ENCODE data around the gene ATP1B4. TPM values are rescaled to one million over a fixed set of nuclear protein-coding genes. Genes with fewer than 3 reads are reported as not detected.

ATP1B4 gene
- total and polyA plus RNA-seq, 10 donors: not detected

GRCh38 chrX:120419463-120419862, 57.6 kb downstream of the ATP1B4 start:
- Histone ChIP-seq H3K27me3 (replicated peaks in 1 of 7) (no peaks in the 10 kb centered on the region), H3K4me3 (no peak overlapping the region), H3K4me1 (peaks cover 0 to 3% (median 0%) of the 10 kb centered on the region in 6 donors), H3K9me3 (no peaks in the 10 kb centered on the region), H3K36me3 (no peaks in the 10 kb centered on the region), H3K27ac (peak overlapping the region in 4 of 8 donors; percentile 51 to 77 (median 58))
- 18 to 42% (median 25%) methylated on average over 2 of the region's 2 CpGs; no CpG with 5 or more reads in 1 of the 5 donors for WGBS, 5 donors
- DNase-seq: peak; percentile 77
- TF ChIP-seq, protein P1, sequence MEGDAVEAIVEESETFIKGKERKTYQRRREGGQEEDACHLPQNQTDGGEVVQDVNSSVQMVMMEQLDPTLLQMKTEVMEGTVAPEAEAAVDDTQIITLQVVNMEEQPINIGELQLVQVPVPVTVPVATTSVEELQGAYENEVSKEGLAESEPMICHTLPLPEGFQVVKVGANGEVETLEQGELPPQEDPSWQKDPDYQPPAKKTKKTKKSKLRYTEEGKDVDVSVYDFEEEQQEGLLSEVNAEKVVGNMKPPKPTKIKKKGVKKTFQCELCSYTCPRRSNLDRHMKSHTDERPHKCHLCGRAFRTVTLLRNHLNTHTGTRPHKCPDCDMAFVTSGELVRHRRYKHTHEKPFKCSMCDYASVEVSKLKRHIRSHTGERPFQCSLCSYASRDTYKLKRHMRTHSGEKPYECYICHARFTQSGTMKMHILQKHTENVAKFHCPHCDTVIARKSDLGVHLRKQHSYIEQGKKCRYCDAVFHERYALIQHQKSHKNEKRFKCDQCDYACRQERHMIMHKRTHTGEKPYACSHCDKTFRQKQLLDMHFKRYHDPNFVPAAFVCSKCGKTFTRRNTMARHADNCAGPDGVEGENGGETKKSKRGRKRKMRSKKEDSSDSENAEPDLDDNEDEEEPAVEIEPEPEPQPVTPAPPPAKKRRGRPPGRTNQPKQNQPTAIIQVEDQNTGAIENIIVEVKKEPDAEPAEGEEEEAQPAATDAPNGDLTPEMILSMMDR (IDR thresholded peaks at IDR 0.05 in 8 of 11, conservative IDR thresholded peaks at IDR 0.05 in 3 of 11): no peak
- intact Hi-C loops (cut with DNase I; ENCODE audit: low total_unique reads): no loop called here

DNA sequence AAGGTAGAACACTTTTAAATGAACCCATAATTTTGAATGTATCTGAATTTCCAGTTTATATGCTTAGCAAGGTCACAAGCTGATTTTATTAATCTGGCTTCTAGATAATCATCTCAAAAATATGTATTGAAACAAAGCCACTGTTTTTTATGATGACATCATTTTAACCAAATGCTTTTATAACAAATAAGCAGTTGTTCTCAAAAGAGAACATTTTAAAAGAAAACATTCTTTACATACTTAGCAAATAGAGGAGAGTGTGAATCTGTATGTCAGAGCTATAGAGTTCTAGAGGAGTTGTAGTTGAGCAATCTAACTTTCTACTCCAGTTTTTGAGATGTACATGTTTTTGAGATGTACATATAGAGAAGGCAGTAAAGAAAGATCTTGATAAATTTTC, 64.7 kb downstream of the ATP1B4 start:
- no peaks in the 10 kb centered on the region for H3K27me3 ChIP-seq (replicated peaks in 1 of 7)
- H3K27ac ChIP-seq: no peak overlapping the region
- H3K36me3 ChIP-seq: no peaks in the 10 kb centered on the region
- TF ChIP-seq POLR2AphosphoS5 (IDR thresholded peaks at IDR 0.05): no peak
- TF ChIP-seq POLR2A (IDR thresholded peaks at IDR 0.05): no peak
- TF ChIP-seq, protein P1 (IDR thresholded peaks at IDR 0.05 in 8 of 11, conservative IDR thresholded peaks at IDR 0.05 in 3 of 11): no peak
- intact Hi-C loops (cut with DNase I; ENCODE audit: low total_unique reads): no loop called here
- DNase-seq: no peak
- no peaks in the 10 kb centered on the region for H3K9me3 ChIP-seq
- no peak overlapping the region for H3K4me3 ChIP-seq
- peaks cover 0 to 3% (median 0%) of the 10 kb centered on the region in 6 donors for H3K4me1 ChIP-seq

- Histone ChIP-seq H3K36me3 (no peaks in the 10 kb centered on the region), H3K27me3 (replicated peaks in 1 of 7) (no peaks in the 10 kb centered on the region), H3K27ac (no peak overlapping the region), H3K9me3 (no peaks in the 10 kb centered on the region), H3K4me1 (peaks cover 0 to 3% (median 0%) of the 10 kb centered on the region in 6 donors), H3K4me3 (no peak overlapping the region)
- TF ChIP-seq, protein P1 (IDR thresholded peaks at IDR 0.05 in 8 of 11, conservative IDR thresholded peaks at IDR 0.05 in 3 of 11): no peak
- no peak for TF ChIP-seq POLR2A (IDR thresholded peaks at IDR 0.05)
- no peak for TF ChIP-seq POLR2AphosphoS5 (IDR thresholded peaks at IDR 0.05)
- intact Hi-C loops (cut with DNase I; ENCODE audit: low total_unique reads): no loop called here
- WGBS, 5 donors: 17 to 31% (median 22%) methylated on average over 2 of the region's 2 CpGs
- no peak for DNase-seq
Observed at GRCh38 chrX:120428309-120428708, 66.4 kb downstream of the ATP1B4 start.

DNA sequence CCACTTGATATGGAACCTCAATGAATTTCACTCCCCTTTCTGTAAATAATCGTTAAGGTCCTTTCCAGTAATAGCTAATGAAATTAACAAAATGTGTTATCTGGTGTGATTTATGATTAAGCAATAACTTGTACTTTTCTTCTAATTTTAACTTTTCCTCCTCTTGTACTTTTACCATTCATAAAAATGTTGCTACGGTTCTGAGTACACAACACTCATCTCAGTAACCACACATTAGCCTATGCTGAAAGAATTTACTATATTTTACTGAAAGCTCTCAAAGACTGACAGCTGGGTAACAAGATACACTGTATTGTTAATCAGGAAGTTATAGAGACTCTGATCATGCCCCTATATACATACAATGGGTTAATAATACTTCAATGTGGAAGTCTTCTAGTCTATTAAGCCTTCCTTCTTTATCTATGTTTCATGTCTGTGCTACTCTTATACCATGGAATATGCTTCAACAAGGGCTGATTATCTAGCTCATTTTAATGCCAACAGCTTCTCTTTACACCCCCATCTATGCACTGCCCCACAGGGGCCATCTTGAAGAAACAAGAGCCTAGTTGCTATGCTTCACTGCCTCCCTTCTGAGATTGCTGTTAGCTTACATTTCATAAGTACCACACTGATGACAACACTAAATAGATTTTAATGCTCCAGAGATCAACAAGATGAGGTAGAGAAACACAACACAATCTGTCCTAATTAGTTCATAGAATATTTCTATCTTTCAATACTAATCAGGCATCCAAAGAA, 68.1 kb downstream of the ATP1B4 start:
- intact Hi-C loops (cut with DNase I; ENCODE audit: low total_unique reads): no loop called here
- no peaks in the 10 kb centered on the region for H3K9me3 ChIP-seq

More for the DNA sequence above, 68.1 kb downstream of the ATP1B4 start:
- H3K27ac ChIP-seq: no peak overlapping the region
- no peak for TF ChIP-seq POLR2AphosphoS5 (IDR thresholded peaks at IDR 0.05)
- TF ChIP-seq, protein P1 (IDR thresholded peaks at IDR 0.05 in 8 of 11, conservative IDR thresholded peaks at IDR 0.05 in 3 of 11): no peak
- TF ChIP-seq POLR2A (IDR thresholded peaks at IDR 0.05): no peak
- no peak overlapping the region for H3K4me3 ChIP-seq
- H3K27me3 ChIP-seq (replicated peaks in 1 of 7): no peaks in the 10 kb centered on the region
- H3K4me1 ChIP-seq: no peaks in the 10 kb centered on the region
- DNase-seq: no peak
- WGBS, 5 donors: 55 to 71% (median 69%) methylated on average over 2 of the region's 2 CpGs
- H3K36me3 ChIP-seq: no peaks in the 10 kb centered on the region
